NOMO-1 treated with DMSO at 0.1 percent for 48 hours (cell line): ENCODE measurements around the gene C10orf105.

Source experiments
- DNase-seq: peaks from one replicate; lab custom pipeline; 2025; ENCODE audit not compliant: unreplicated experiment; lab: John Stamatoyannopoulos, UW

C10orf105 gene

GRCh38 chr10:71717551-71717951 is 2.0 kb downstream of the C10orf105 start:
- DNase-seq, result no peak

GRCh38 chr10:71717056-71717455 is 2.5 kb downstream of the C10orf105 start:
- no peak for DNase-seq

- no peak for DNase-seq
These were observed 3.2 kb downstream of the C10orf105 start for GRCh38 chr10:71716426-71716825.

- DNase-seq, result no peak
These were observed 3.7 kb downstream of the C10orf105 start for GRCh38 chr10:71715860-71716259.

- no peak for DNase-seq
These were observed 4.6 kb downstream of the C10orf105 start for GRCh38 chr10:71715026-71715425.

- no peak for DNase-seq
These were observed 5.0 kb downstream of the C10orf105 start for GRCh38 chr10:71714592-71714991.

- no peak for DNase-seq
These were observed 5.6 kb downstream of the C10orf105 start for GRCh38 chr10:71714031-71714410.

GRCh38 chr10:71713135-71714030 is 6.2 kb downstream of the C10orf105 start:
- peak; percentile 82 for DNase-seq

- DNase-seq, result no peak
These were observed 6.9 kb downstream of the C10orf105 start for GRCh38 chr10:71712572-71713134.

- no peak for DNase-seq
These were observed 7.4 kb downstream of the C10orf105 start for GRCh38 chr10:71712170-71712569.

GRCh38 chr10:71711052-71711623 is 8.4 kb downstream of the C10orf105 start:
- DNase-seq, result no peak

GRCh38 chr10:71710519-71710918 is 9.1 kb downstream of the C10orf105 start:
- no peak for DNase-seq

- DNase-seq, result no peak
These were observed 10.4 kb downstream of the C10orf105 start for GRCh38 chr10:71708897-71709882.

- peak; percentile 18 for DNase-seq
These were observed 11.3 kb downstream of the C10orf105 start for GRCh38 chr10:71708301-71708703.

- no peak for DNase-seq
These were observed 12.3 kb downstream of the C10orf105 start for GRCh38 chr10:71707240-71707789.

- DNase-seq, result no peak
These were observed 13.1 kb downstream of the C10orf105 start for GRCh38 chr10:71706216-71707121.

GRCh38 chr10:71705582-71705981 is 14.0 kb downstream of the C10orf105 start:
- no peak for DNase-seq

GRCh38 chr10:71704816-71705215 is 14.8 kb downstream of the C10orf105 start:
- no peak for DNase-seq

GRCh38 chr10:71703577-71703976 is 16.0 kb downstream of the C10orf105 start:
- no peak for DNase-seq
